Measurements from ENCODE around the gene NXN.
"Not testable (repeated sequence)": the region's sequence is repeated elsewhere in the genome, so short reads cannot be mapped to it uniquely, and the experiment has no call there.

NXN gene

GRCh38 chr17:838486-838885, 141.1 kb downstream of the NXN start:
- Histone ChIP-seq H3K27me3 (ENCODE audit: control insufficient read depth in 1 of 2, insufficient read depth in 1 of 2, low read length in 2 of 2) (peaks cover 0 to 6% of the 10 kb centered on the region in 2 experiments), H3K14ac (ENCODE audit: low read length in 2 of 2) (no peak overlapping the region), H2BK12ac (ENCODE audit: low read length in 2 of 2) (no peak overlapping the region), H3K4me1 (ENCODE audit: control insufficient read depth, insufficient read depth, low read depth, low read length) (peaks cover 13% of the 10 kb centered on the region), H3K9me3 (ENCODE audit: control insufficient read depth, low read length) (no peaks in the 10 kb centered on the region), H3K23ac (ENCODE audit: low read length in 2 of 2) (no peak overlapping the region), H3K4me2 (ENCODE audit: low read length, poor library complexity, severe bottlenecking) (no peak overlapping the region), H2AFZ (ENCODE audit: low read depth, low read length) (no peak overlapping the region), H3K9ac (ENCODE audit: low read length) (no peak overlapping the region), H3K18ac (ENCODE audit: low read depth in 1 of 2, low read length in 2 of 2) (no peak overlapping the region), H2BK15ac (ENCODE audit: low read depth, poor library complexity, severe bottlenecking) (no peak overlapping the region), H2BK5ac (ENCODE audit: low read depth, low read length, poor library complexity, severe bottlenecking) (no peak overlapping the region), H3K36me3 (ENCODE audit: control insufficient read depth in 1 of 2, insufficient read depth in 2 of 2, low read depth in 1 of 2, low read length in 2 of 2) (peaks cover 0 to 28% of the 10 kb centered on the region in 2 experiments), H4K91ac (ENCODE audit: low read length) (no peak overlapping the region), H3K79me1 (replicated peaks; ENCODE audit: low read length, poor library complexity, severe bottlenecking) (peaks cover 31% of the 10 kb centered on the region), H3K4me3 (ENCODE audit: insufficient read depth in 1 of 2, low read depth in 1 of 2, low read length in 2 of 2) (no peak overlapping the region), H3K27ac (ENCODE audit: low read length, poor library complexity, severe bottlenecking) (no peak overlapping the region), H2BK120ac (ENCODE audit: low read depth, low read length) (no peak overlapping the region), H2AK5ac (ENCODE audit: low read length, severe bottlenecking) (no peak overlapping the region), H3K4ac (ENCODE audit: low read depth in 1 of 2, low read length in 2 of 2) (no peak overlapping the region), H4K8ac (ENCODE audit: low read length) (no peak overlapping the region)
- DNase-seq: no peak
- WGBS: 96% methylated on average over 6 of the region's 11 CpGs

GRCh38 chr17:836151-836550, 143.4 kb downstream of the NXN start:
- peaks cover 11% of the 10 kb centered on the region for H3K4me1 ChIP-seq (ENCODE audit: control insufficient read depth, insufficient read depth, low read depth, low read length)
- H3K23ac ChIP-seq (ENCODE audit: low read length in 2 of 2): no peak overlapping the region
- peak overlapping the region; percentile 6 for H2BK15ac ChIP-seq (ENCODE audit: low read depth, poor library complexity, severe bottlenecking)
- peak overlapping the region; percentile 11 for H3K27ac ChIP-seq (ENCODE audit: low read length, poor library complexity, severe bottlenecking)
- H3K18ac ChIP-seq (ENCODE audit: low read depth in 1 of 2, low read length in 2 of 2): no peak overlapping the region
- H4K91ac ChIP-seq (ENCODE audit: low read length): no peak overlapping the region
- H3K79me1 ChIP-seq (replicated peaks; ENCODE audit: low read length, poor library complexity, severe bottlenecking): peaks cover 24% of the 10 kb centered on the region
- H4K8ac ChIP-seq (ENCODE audit: low read length): no peak overlapping the region
- no peak overlapping the region for H3K4me2 ChIP-seq (ENCODE audit: low read length, poor library complexity, severe bottlenecking)
- 95% methylated on average over 9 of the region's 9 CpGs for WGBS
- H2BK12ac ChIP-seq (ENCODE audit: low read length in 2 of 2): peak overlapping the region in 1 of 2 experiments; percentile 59
- peak; percentile 30 for DNase-seq
- H2AFZ ChIP-seq (ENCODE audit: low read depth, low read length): no peak overlapping the region
- H2BK5ac ChIP-seq (ENCODE audit: low read depth, low read length, poor library complexity, severe bottlenecking): no peak overlapping the region
- peak overlapping the region; percentile 93 for H2AK5ac ChIP-seq (ENCODE audit: low read length, severe bottlenecking)
- peaks cover 0 to 13% of the 10 kb centered on the region in 2 experiments for H3K36me3 ChIP-seq (ENCODE audit: control insufficient read depth in 1 of 2, insufficient read depth in 2 of 2, low read depth in 1 of 2, low read length in 2 of 2)
- H2BK120ac ChIP-seq (ENCODE audit: low read depth, low read length): no peak overlapping the region
- H3K27me3 ChIP-seq (ENCODE audit: control insufficient read depth in 1 of 2, insufficient read depth in 1 of 2, low read length in 2 of 2): no peaks in the 10 kb centered on the region
- H3K9me3 ChIP-seq (ENCODE audit: control insufficient read depth, low read length): peaks cover 4% of the 10 kb centered on the region
- no peak overlapping the region for H3K4me3 ChIP-seq (ENCODE audit: insufficient read depth in 1 of 2, low read depth in 1 of 2, low read length in 2 of 2)
- no peak overlapping the region for H3K4ac ChIP-seq (ENCODE audit: low read depth in 1 of 2, low read length in 2 of 2)
- H3K9ac ChIP-seq (ENCODE audit: low read length): peak overlapping the region; percentile 69
- H3K14ac ChIP-seq (ENCODE audit: low read length in 2 of 2): no peak overlapping the region

- H2BK12ac ChIP-seq (ENCODE audit: low read length in 2 of 2); DNase-seq; H2AFZ ChIP-seq (ENCODE audit: low read depth, low read length); H3K4me2 ChIP-seq (ENCODE audit: low read length, poor library complexity, severe bottlenecking); H3K9me3 ChIP-seq (ENCODE audit: control insufficient read depth, low read length); H3K4ac ChIP-seq (ENCODE audit: low read depth in 1 of 2, low read length in 2 of 2); H4K91ac ChIP-seq (ENCODE audit: low read length); H3K36me3 ChIP-seq (ENCODE audit: control insufficient read depth in 1 of 2, insufficient read depth in 2 of 2, low read depth in 1 of 2, low read length in 2 of 2); H3K23ac ChIP-seq (ENCODE audit: low read length in 2 of 2); H3K27me3 ChIP-seq (ENCODE audit: control insufficient read depth in 1 of 2, insufficient read depth in 1 of 2, low read length in 2 of 2); H3K4me3 ChIP-seq (ENCODE audit: insufficient read depth in 1 of 2, low read depth in 1 of 2, low read length in 2 of 2); H3K18ac ChIP-seq (ENCODE audit: low read depth in 1 of 2, low read length in 2 of 2); H3K14ac ChIP-seq (ENCODE audit: low read length in 2 of 2); H4K8ac ChIP-seq (ENCODE audit: low read length); H2BK5ac ChIP-seq (ENCODE audit: low read depth, low read length, poor library complexity, severe bottlenecking); H2BK120ac ChIP-seq (ENCODE audit: low read depth, low read length); H2BK15ac ChIP-seq (ENCODE audit: low read depth, poor library complexity, severe bottlenecking): not testable (repeated sequence)
- H3K9ac ChIP-seq (ENCODE audit: low read length): peak overlapping the region; percentile 79
- peak overlapping the region; percentile 59 for H3K27ac ChIP-seq (ENCODE audit: low read length, poor library complexity, severe bottlenecking)
- 100% methylated on average over 10 of the region's 27 CpGs for WGBS
- H3K79me1 ChIP-seq (replicated peaks; ENCODE audit: low read length, poor library complexity, severe bottlenecking): peaks cover 23% of the 10 kb centered on the region
- peaks cover 11% of the 10 kb centered on the region for H3K4me1 ChIP-seq (ENCODE audit: control insufficient read depth, insufficient read depth, low read depth, low read length)
- peak overlapping the region; percentile 93 for H2AK5ac ChIP-seq (ENCODE audit: low read length, severe bottlenecking)
These were observed 143.9 kb downstream of the NXN start for GRCh38 chr17:835721-836120.

GRCh38 chr17:835263-835662, 144.3 kb downstream of the NXN start:
- WGBS: 47% methylated on average over 7 of the region's 9 CpGs
- DNase-seq: peak; percentile 95
- Histone ChIP-seq H2BK15ac (ENCODE audit: low read depth, poor library complexity, severe bottlenecking) (no peak overlapping the region), H3K27ac (ENCODE audit: low read length, poor library complexity, severe bottlenecking) (peak overlapping the region; percentile 59), H3K14ac (ENCODE audit: low read length in 2 of 2) (no peak overlapping the region), H2AFZ (ENCODE audit: low read depth, low read length) (no peak overlapping the region), H2AK5ac (ENCODE audit: low read length, severe bottlenecking) (no peak overlapping the region), H3K4me2 (ENCODE audit: low read length, poor library complexity, severe bottlenecking) (no peak overlapping the region), H3K4ac (ENCODE audit: low read depth in 1 of 2, low read length in 2 of 2) (no peak overlapping the region), H2BK5ac (ENCODE audit: low read depth, low read length, poor library complexity, severe bottlenecking) (no peak overlapping the region), H3K4me3 (ENCODE audit: insufficient read depth in 1 of 2, low read depth in 1 of 2, low read length in 2 of 2) (no peak overlapping the region), H3K27me3 (ENCODE audit: control insufficient read depth in 1 of 2, insufficient read depth in 1 of 2, low read length in 2 of 2) (no peaks in the 10 kb centered on the region), H2BK120ac (ENCODE audit: low read depth, low read length) (no peak overlapping the region), H4K91ac (ENCODE audit: low read length) (no peak overlapping the region), H4K8ac (ENCODE audit: low read length) (no peak overlapping the region), H3K18ac (ENCODE audit: low read depth in 1 of 2, low read length in 2 of 2) (no peak overlapping the region), H3K9ac (ENCODE audit: low read length) (peak overlapping the region; percentile 79), H3K4me1 (ENCODE audit: control insufficient read depth, insufficient read depth, low read depth, low read length) (peaks cover 11% of the 10 kb centered on the region), H3K36me3 (ENCODE audit: control insufficient read depth in 1 of 2, insufficient read depth in 2 of 2, low read depth in 1 of 2, low read length in 2 of 2) (peaks cover 0 to 6% of the 10 kb centered on the region in 2 experiments), H2BK12ac (ENCODE audit: low read length in 2 of 2) (no peak overlapping the region), H3K9me3 (ENCODE audit: control insufficient read depth, low read length) (peaks cover 4% of the 10 kb centered on the region), H3K79me1 (replicated peaks; ENCODE audit: low read length, poor library complexity, severe bottlenecking) (peaks cover 22% of the 10 kb centered on the region), H3K23ac (ENCODE audit: low read length in 2 of 2) (no peak overlapping the region)
